Measurements from ENCODE around the gene PPP1R1A. TPM values are rescaled to one million over a fixed set of nuclear protein-coding genes. Genes with fewer than 3 reads are reported as not detected.

PPP1R1A gene
- total RNA-seq, 1 donor from 2014 or later: 2.3 TPM

- H3K79me2 ChIP-seq (ENCODE audit: low read depth): no peaks in the 10 kb centered on the region
- H3K27ac ChIP-seq: no peak overlapping the region
- H3K36me3 Mint-ChIP-seq: peaks cover 25% of the 10 kb centered on the region
- no peaks in the 10 kb centered on the region for H3K9me3 Mint-ChIP-seq
- H3K4me1 ChIP-seq: peaks cover 25% of the 10 kb centered on the region
- no peaks in the 10 kb centered on the region for H3K36me3 ChIP-seq
- peak overlapping the region; percentile 73 for H3K27ac Mint-ChIP-seq
- no peaks in the 10 kb centered on the region for H3F3A ChIP-seq (ENCODE audit: low read depth)
- no peaks in the 10 kb centered on the region for H4K20me1 ChIP-seq (ENCODE audit: low read depth)
- H3K4me2 ChIP-seq: peak overlapping the region; percentile 30
- no peak overlapping the region for H3K4me3 ChIP-seq
- no peak overlapping the region for H3K9ac ChIP-seq
- H3K4me1 Mint-ChIP-seq: peaks cover 57% of the 10 kb centered on the region
- H3K27me3 ChIP-seq: no peaks in the 10 kb centered on the region
- TF ChIP-seq EZH2 (IDR thresholded peaks at IDR 0.05) (no peak), CTCF (IDR thresholded peaks at IDR 0.05) (peak; percentile 93), EZH2phosphoT487 (IDR thresholded peaks at IDR 0.05) (no peak)
- peak overlapping the region; percentile 83 for H2AFZ ChIP-seq (replicated peaks)
- no peak overlapping the region for H3K4me3 Mint-ChIP-seq
- H3K9me3 ChIP-seq (ENCODE audit: low read depth): no peaks in the 10 kb centered on the region
- peak; percentile 87 for DNase-seq (ENCODE audit: low spot score)
- peaks cover 6% of the 10 kb centered on the region for H3K27me3 Mint-ChIP-seq (ENCODE audit: insufficient read depth, low read depth)
Measured at GRCh38 chr12:54579696-54580333, 8.6 kb downstream of the PPP1R1A start.

GRCh38 chr12:54579258-54579657 lies 9.2 kb downstream of the PPP1R1A start:
- Histone ChIP-seq H2AFZ (replicated peaks) (no peak overlapping the region), H3K36me3 (no peaks in the 10 kb centered on the region), H3K9ac (no peak overlapping the region), H3K9me3 (ENCODE audit: low read depth) (no peaks in the 10 kb centered on the region), H3K4me2 (no peak overlapping the region), H3K27ac (no peak overlapping the region), H3K4me3 (no peak overlapping the region), H3F3A (ENCODE audit: low read depth) (no peaks in the 10 kb centered on the region), H3K4me1 (peaks cover 22% of the 10 kb centered on the region), H3K27me3 (no peaks in the 10 kb centered on the region), H4K20me1 (ENCODE audit: low read depth) (no peaks in the 10 kb centered on the region), H3K79me2 (ENCODE audit: low read depth) (no peaks in the 10 kb centered on the region)
- H3K4me1 Mint-ChIP-seq: peaks cover 52% of the 10 kb centered on the region
- H3K9me3 Mint-ChIP-seq: no peaks in the 10 kb centered on the region
- no peak for DNase-seq (ENCODE audit: low spot score)
- H3K27ac Mint-ChIP-seq: peak overlapping the region; percentile 73
- TF ChIP-seq CTCF (IDR thresholded peaks at IDR 0.05) (no peak), EZH2 (IDR thresholded peaks at IDR 0.05) (no peak), EZH2phosphoT487 (IDR thresholded peaks at IDR 0.05) (no peak)
- peaks cover 25% of the 10 kb centered on the region for H3K36me3 Mint-ChIP-seq
- no peak overlapping the region for H3K4me3 Mint-ChIP-seq
- peaks cover 6% of the 10 kb centered on the region for H3K27me3 Mint-ChIP-seq (ENCODE audit: insufficient read depth, low read depth)

- no peaks in the 10 kb centered on the region for H3K9me3 ChIP-seq (ENCODE audit: low read depth)
- no peaks in the 10 kb centered on the region for H3K79me2 ChIP-seq (ENCODE audit: low read depth)
- no peak overlapping the region for H3K27ac ChIP-seq
- no peak overlapping the region for H3K4me2 ChIP-seq
- Mint-ChIP-seq H3K27ac (peak overlapping the region; percentile 51), H3K27me3 (ENCODE audit: insufficient read depth, low read depth) (peaks cover 6% of the 10 kb centered on the region), H3K4me3 (no peak overlapping the region), H3K36me3 (peaks cover 22% of the 10 kb centered on the region), H3K4me1 (peaks cover 47% of the 10 kb centered on the region), H3K9me3 (no peaks in the 10 kb centered on the region)
- peaks cover 21% of the 10 kb centered on the region for H3K4me1 ChIP-seq
- no peaks in the 10 kb centered on the region for H3K36me3 ChIP-seq
- no peak for TF ChIP-seq EZH2 (IDR thresholded peaks at IDR 0.05)
- DNase-seq (ENCODE audit: low spot score): no peak
- no peaks in the 10 kb centered on the region for H4K20me1 ChIP-seq (ENCODE audit: low read depth)
- H3K27me3 ChIP-seq: no peaks in the 10 kb centered on the region
- H3K9ac ChIP-seq: no peak overlapping the region
- H3F3A ChIP-seq (ENCODE audit: low read depth): no peaks in the 10 kb centered on the region
- H3K4me3 ChIP-seq: no peak overlapping the region
- no peak overlapping the region for H2AFZ ChIP-seq (replicated peaks)
Measured at GRCh38 chr12:54578778-54579177, 9.7 kb downstream of the PPP1R1A start.

- no peaks in the 10 kb centered on the region for H3K9me3 ChIP-seq (ENCODE audit: low read depth)
- peak overlapping the region; percentile 55 for H3K27ac Mint-ChIP-seq
- H3K9ac ChIP-seq: no peak overlapping the region
- H3K27ac ChIP-seq: no peak overlapping the region
- peaks cover 48% of the 10 kb centered on the region for H3K4me1 Mint-ChIP-seq
- H3K36me3 Mint-ChIP-seq: peaks cover 27% of the 10 kb centered on the region
- DNase-seq (ENCODE audit: low spot score): no peak
- H4K20me1 ChIP-seq (ENCODE audit: low read depth): no peaks in the 10 kb centered on the region
- H3K27me3 ChIP-seq: no peaks in the 10 kb centered on the region
- no peak overlapping the region for H3K4me2 ChIP-seq
- TF ChIP-seq EZH2 (IDR thresholded peaks at IDR 0.05): no peak
- TF ChIP-seq CTCF (IDR thresholded peaks at IDR 0.05): peak; percentile 26
- no peaks in the 10 kb centered on the region for H3K79me2 ChIP-seq (ENCODE audit: low read depth)
- H3K36me3 ChIP-seq: no peaks in the 10 kb centered on the region
- no peaks in the 10 kb centered on the region for H3K9me3 Mint-ChIP-seq
- H3K4me3 ChIP-seq: no peak overlapping the region
- peaks cover 25% of the 10 kb centered on the region for H3K4me1 ChIP-seq
- no peak overlapping the region for H2AFZ ChIP-seq (replicated peaks)
- H3K27me3 Mint-ChIP-seq (ENCODE audit: insufficient read depth, low read depth): peaks cover 4% of the 10 kb centered on the region
- H3F3A ChIP-seq (ENCODE audit: low read depth): peaks cover 8% of the 10 kb centered on the region
- H3K4me3 Mint-ChIP-seq: no peak overlapping the region
Measured at GRCh38 chr12:54572881-54573280, 15.6 kb downstream of the PPP1R1A start.

All from neural progenitor cell (in vitro differentiated cells).